IMR-90 (cell line): ENCODE measurements around the gene CLEC7A. TPM values are rescaled to one million over a fixed set of nuclear protein-coding genes. Genes with fewer than 3 reads are reported as not detected.

Source experiments
- ATAC-seq: fragments of 200-7000 bp; cut with Tn5 transposase; 2 replicates; pipeline ENCODE4 v1.9.1; 2020; ENCODE audit warnings: low read depth, mild to moderate bottlenecking, moderate library complexity
- BruUV-seq: library from RNA; stranded (reverse); fragments of 400-500 nt; replicated peaks from 2 replicates; lab custom pipeline; 2021; lab: Mats Ljungman, UMichigan
- CTCF ChIA-PET: fragments of 300-600 bp; formaldehyde crosslinking; extraction: SDS; loops from one replicate; lab custom pipeline; 2021; ENCODE audit warnings: antibody characterized with exemption; lab: Yijun Ruan, JAX
- POLR2A ChIA-PET: fragments of 300-600 bp; sonication (Branson Sonifier 250); formaldehyde crosslinking; loops from one replicate; lab custom pipeline; 2022; ENCODE audit warnings: antibody characterized with exemption; ENCODE audit not compliant: unreplicated experiment; lab: Charles Lee
- DNase-seq: peaks from one replicate; pipeline ENCODE4 v3.0.0; 2013
- H2AFZ ChIP-seq: replicated peaks from 2 replicates; pipeline ENCODE3; 2013; ENCODE audit warnings: low read length, mild to moderate bottlenecking; ENCODE audit not compliant: poor library complexity
- H2AK5ac ChIP-seq: 2 replicates; pipeline ENCODE4 v1.6.1; 2013; ENCODE audit warnings: low read depth, low read length, inconsistent platforms
- H2AK9ac ChIP-seq: replicated peaks from 2 replicates; pipeline ENCODE3; 2013; ENCODE audit warnings: mild to moderate bottlenecking, low read depth, low read length, moderate library complexity; ENCODE audit not compliant: poor library complexity
- H2BK120ac ChIP-seq: 2 replicates; pipeline ENCODE4 v1.6.1; 2013; ENCODE audit warnings: low read depth, low read length, inconsistent platforms
- H2BK15ac ChIP-seq: 3 replicates; pipeline ENCODE4 v1.6.1; 2013; ENCODE audit warnings: low read depth, low read length, inconsistent platforms
- H2BK20ac ChIP-seq: 2 replicates; pipeline ENCODE4 v1.6.1; 2013; ENCODE audit warnings: low read depth, mild to moderate bottlenecking, inconsistent platforms, low read length, moderate library complexity
- H2BK5ac ChIP-seq: 2 replicates; pipeline ENCODE4 v1.6.1; 2013; ENCODE audit warnings: mild to moderate bottlenecking, low read depth, low read length, inconsistent platforms; ENCODE audit not compliant: poor library complexity, severe bottlenecking
- H3K14ac ChIP-seq: replicated peaks from 2 replicates; pipeline ENCODE4 v1.6.1; 2013; ENCODE audit warnings: low read depth, low read length, inconsistent platforms
- H3K18ac ChIP-seq: 2 replicates; pipeline ENCODE4 v1.6.1; 2013; ENCODE audit warnings: low read depth, low read length, control low read depth
- H3K23ac ChIP-seq: 2 replicates; pipeline ENCODE4 v1.6.1; 2013; ENCODE audit warnings: low read depth, low read length, inconsistent platforms
- H3K27ac ChIP-seq: 2 replicates; pipeline ENCODE4 v1.5.1; 2013; ENCODE audit warnings: mild to moderate bottlenecking, control low read depth, low read length; ENCODE audit not compliant: insufficient read depth
- H3K27me3 ChIP-seq: 2 replicates; pipeline ENCODE4 v1.6.1; 2013; ENCODE audit warnings: low read length; ENCODE audit not compliant: control insufficient read depth, insufficient read depth
- H3K36me3 ChIP-seq: 2 replicates; pipeline ENCODE4 v1.6.1; 2013; ENCODE audit warnings: low read length, mixed read lengths; ENCODE audit not compliant: control insufficient read depth, insufficient read depth
- H3K4ac ChIP-seq: 2 replicates; pipeline ENCODE4 v1.6.1; 2013; ENCODE audit warnings: low read depth, low read length, inconsistent platforms
- H3K4me1 ChIP-seq: 2 replicates; pipeline ENCODE4 v1.6.1; 2013; ENCODE audit warnings: low read length, mixed read lengths; ENCODE audit not compliant: control insufficient read depth, insufficient read depth
- H3K4me2 ChIP-seq: 2 replicates; pipeline ENCODE4 v1.6.1; 2013; ENCODE audit warnings: low read depth, mild to moderate bottlenecking, control low read depth, low read length, moderate library complexity
- H3K4me3 ChIP-seq: 2 replicates; pipeline ENCODE4 v1.5.1; 2013; ENCODE audit warnings: low read depth, mild to moderate bottlenecking, control low read depth, low read length, moderate library complexity; ENCODE audit not compliant: insufficient read depth
- H3K56ac ChIP-seq: 2 replicates; pipeline ENCODE4 v1.6.1; 2013; ENCODE audit warnings: low read length, inconsistent platforms; ENCODE audit not compliant: insufficient read depth; ENCODE audit errors: extremely low read depth
- H3K79me1 ChIP-seq, 2 experiments: 2 replicates each; pipeline ENCODE4 v1.6.1; 2013; ENCODE audit warnings: low read length in 2 of 2, inconsistent platforms in 1 of 2, low read depth in 1 of 2
- H3K9ac ChIP-seq: 2 replicates; pipeline ENCODE4 v1.6.1; 2013; ENCODE audit warnings: low read depth, low read length, control low read depth
- H3K9me1 ChIP-seq: 2 replicates; pipeline ENCODE4 v1.6.1; 2013; ENCODE audit warnings: low read length, inconsistent platforms; ENCODE audit not compliant: insufficient read depth
- H3K9me3 ChIP-seq: 2 replicates; pipeline ENCODE4 v1.6.1; 2013; ENCODE audit warnings: low read length; ENCODE audit not compliant: control insufficient read depth, insufficient read depth
- H4K20me1 ChIP-seq: 2 replicates; pipeline ENCODE4 v1.6.1; 2013; ENCODE audit warnings: low read length, inconsistent platforms; ENCODE audit not compliant: insufficient read depth
- H4K5ac ChIP-seq: 2 replicates; pipeline ENCODE4 v1.6.1; 2013; ENCODE audit warnings: mild to moderate bottlenecking, low read depth, low read length, control low read depth
- H4K8ac ChIP-seq, 2 experiments: 2 replicates each; pipeline ENCODE4 v1.6.1; 2013; ENCODE audit warnings: low read depth in 2 of 2, low read length in 2 of 2, control low read depth in 1 of 2, inconsistent platforms in 1 of 2
- H4K91ac ChIP-seq: 2 replicates; pipeline ENCODE4 v1.6.1; 2013; ENCODE audit warnings: low read depth, low read length, inconsistent platforms; ENCODE audit not compliant: insufficient read depth
- BHLHE40 ChIP-seq: fragments of 150-350 bp; IDR thresholded peaks from 2 replicates; pipeline ENCODE4 v1.6.1; 2016; ENCODE audit warnings: mild to moderate bottlenecking, low read depth, low read length
- CEBPB ChIP-seq: IDR thresholded peaks from 2 replicates; pipeline ENCODE4 v1.6.1; 2012; ENCODE audit warnings: low read depth, low read length, improper control_type of control experiment
- CHD1 ChIP-seq: IDR thresholded peaks from 2 replicates; pipeline ENCODE4 v1.6.1; 2012; ENCODE audit warnings: low read depth, low read length, improper control_type of control experiment
- CTCF ChIP-seq: conservative IDR thresholded peaks from 2 replicates; pipeline ENCODE4 v1.5.1; 2012; ENCODE audit warnings: mild to moderate bottlenecking, low read depth, low read length, improper control_type of control experiment
- ELK1 ChIP-seq: fragments of 150-350 bp; IDR thresholded peaks from 2 replicates; pipeline ENCODE4 v1.6.1; 2016; ENCODE audit warnings: low read depth, mild to moderate bottlenecking, low read length, moderate library complexity, borderline replicate concordance
- MAFK ChIP-seq: IDR thresholded peaks from 2 replicates; pipeline ENCODE4 v1.6.1; 2012; ENCODE audit warnings: low read depth, low read length, improper control_type of control experiment
- MAZ ChIP-seq: IDR thresholded peaks from 2 replicates; pipeline ENCODE4 v1.6.1; 2012; ENCODE audit warnings: low read depth, mild to moderate bottlenecking, low read length, improper control_type of control experiment, moderate library complexity, borderline replicate concordance
- NFE2L2 ChIP-seq: fragments of 150-350 bp; IDR thresholded peaks from 2 replicates; pipeline ENCODE4 v1.6.1; 2016; ENCODE audit warnings: low read depth, mild to moderate bottlenecking, low read length
- POLR2A ChIP-seq: IDR thresholded peaks from 2 replicates; pipeline ENCODE4 v1.6.1; 2012; ENCODE audit warnings: mild to moderate bottlenecking, low read depth, low read length
- RAD21 ChIP-seq: IDR thresholded peaks from 2 replicates; pipeline ENCODE4 v1.6.1; 2012; ENCODE audit warnings: low read length, improper control_type of control experiment
- RCOR1 ChIP-seq: IDR thresholded peaks from 2 replicates; pipeline ENCODE4 v1.6.1; 2012; ENCODE audit warnings: mild to moderate bottlenecking, low read length, improper control_type of control experiment; ENCODE audit not compliant: insufficient replicate concordance
- SMC3 ChIP-seq: fragments of 150-350 bp; IDR thresholded peaks from 2 replicates; pipeline ENCODE4 v1.6.1; 2016; ENCODE audit warnings: low read depth, mild to moderate bottlenecking, antibody characterized with exemption, low read length, moderate library complexity
- WGBS, 2 experiments: methylation state at CpG; one replicate each; pipeline versions ENCODE4 v1.1.5 to v1.1.7; 2013; ENCODE audit warnings: missing lambda C conversion rate in 2 of 2; ENCODE audit not compliant: insufficient read length in 1 of 2; ENCODE audit errors: extremely low coverage in 2 of 2; 5-methylcytosine and 5-hydroxymethylcytosine counted together
- dilution Hi-C: fragments of 300-500 bp; cut with HindIII; formaldehyde crosslinking; loops from one replicate; pipeline ENCODE4 v1.14.3; 2018; ENCODE audit warnings: low sequenced_read_pairs; ENCODE audit not compliant: unreplicated experiment
- in situ Hi-C: fragments of 300-500 bp; cut with MboI; formaldehyde crosslinking; loops from 3 replicates; pipeline ENCODE4 v1.14.3; 2019; ENCODE audit warnings: low sequenced_read_pairs, inconsistent platforms, mixed read lengths
- intact Hi-C: fragments of 100-400 bp; cut with micrococcal nuclease; formaldehyde crosslinking; loops from 2 replicates; pipeline ENCODE4 v1.10.0; 2022
- polyA plus RNA-seq, 3 experiments: library from polyadenylated mRNA; depleted of rRNA; stranded (reverse); fragments of >200 nt; gene quantifications; 2 replicates each; pipeline ENCODE4 v1.2.3, GENCODE V29; 2012; ENCODE audit warnings: low replicate concordance in 1 of 3
- total RNA-seq: library from RNA; depleted of rRNA; stranded (reverse); fragments of >200 nt; gene quantifications from 2 replicates; pipeline ENCODE4 v1.2.3, GENCODE V29; 2012
- TF ChIP-seq, protein P1 (sequence below): fragments of 150-350 bp; IDR thresholded peaks from 2 replicates; pipeline ENCODE4 v1.6.1; 2017; ENCODE audit warnings: mild to moderate bottlenecking, antibody characterized with exemption, low read length, low read depth

CLEC7A gene
- total and polyA plus RNA-seq, 2 of the 4 experiments (the other 2 are of a cell fraction): not detected

DNA sequence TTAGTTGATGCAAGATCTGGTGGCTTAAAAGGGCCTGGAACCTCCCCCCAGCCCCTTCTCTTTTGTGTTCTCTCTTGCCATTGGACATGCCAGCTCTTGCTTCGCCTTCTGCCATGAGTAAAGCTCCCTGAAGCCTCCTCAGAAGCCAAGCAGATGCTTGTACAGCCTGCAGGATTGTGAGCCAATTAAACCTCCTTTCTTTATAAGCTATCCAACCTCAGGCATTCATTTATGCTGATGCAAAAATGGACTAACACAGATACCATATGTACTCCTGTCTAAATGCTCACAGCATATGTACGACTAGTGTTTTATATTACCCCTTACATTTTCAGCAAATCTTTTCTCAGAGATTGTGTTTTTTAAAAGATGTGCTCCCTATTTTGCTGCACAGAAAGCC is 57.9 kb downstream of the CLEC7A start:
- H2BK20ac ChIP-seq: no peak overlapping the region
- ChIA-PET POLR2A (no interaction called here), CTCF (no interaction called here)
- BruUV-seq: no TSS peak
- H2BK5ac ChIP-seq: no peak overlapping the region
- TF ChIP-seq RCOR1: no peak
- TF ChIP-seq NFE2L2: no peak
- TF ChIP-seq SMC3: no peak
- no peak for TF ChIP-seq MAFK
- no peak for TF ChIP-seq CHD1
- no peak for TF ChIP-seq MAZ
- TF ChIP-seq BHLHE40: no peak
- TF ChIP-seq, protein P1, sequence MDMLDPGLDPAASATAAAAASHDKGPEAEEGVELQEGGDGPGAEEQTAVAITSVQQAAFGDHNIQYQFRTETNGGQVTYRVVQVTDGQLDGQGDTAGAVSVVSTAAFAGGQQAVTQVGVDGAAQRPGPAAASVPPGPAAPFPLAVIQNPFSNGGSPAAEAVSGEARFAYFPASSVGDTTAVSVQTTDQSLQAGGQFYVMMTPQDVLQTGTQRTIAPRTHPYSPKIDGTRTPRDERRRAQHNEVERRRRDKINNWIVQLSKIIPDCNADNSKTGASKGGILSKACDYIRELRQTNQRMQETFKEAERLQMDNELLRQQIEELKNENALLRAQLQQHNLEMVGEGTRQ: no peak
- no peak for TF ChIP-seq CTCF
- TF ChIP-seq RAD21: no peak
- TF ChIP-seq ELK1: no peak
- no peak for TF ChIP-seq CEBPB
- TF ChIP-seq POLR2A: no peak
- no peak overlapping the region for H3K18ac ChIP-seq
- H3K4me3 ChIP-seq: no peak overlapping the region
- intact Hi-C loops: no loop called here
- DNase-seq (no peak), ATAC-seq (no peak)
- H3K36me3 ChIP-seq: no peaks in the 10 kb centered on the region
- no peaks in the 10 kb centered on the region; the same call in 1 of the 2 replicates for H3K27me3 ChIP-seq
- no peak overlapping the region for H2BK120ac ChIP-seq
- H2AK9ac ChIP-seq: no peak overlapping the region
- no peak overlapping the region for H4K91ac ChIP-seq
- H3K23ac ChIP-seq: no peak overlapping the region
- no peaks in the 10 kb centered on the region for H4K20me1 ChIP-seq
- H2AFZ ChIP-seq: no peak overlapping the region
- dilution Hi-C loops: no loop called here
- no peak overlapping the region for H3K4me2 ChIP-seq
- H3K4ac ChIP-seq: no peak overlapping the region
- H3K9ac ChIP-seq: no peak overlapping the region
- H2AK5ac ChIP-seq: no peak overlapping the region
- no peaks in the 10 kb centered on the region for H3K9me3 ChIP-seq
- no peak overlapping the region for H3K56ac ChIP-seq
- no peak overlapping the region for H3K14ac ChIP-seq
- no peak overlapping the region for H4K8ac ChIP-seq
- peaks cover 4% of the 10 kb centered on the region for H3K4me1 ChIP-seq
- H3K79me1 ChIP-seq: no peaks in the 10 kb centered on the region
- no peak overlapping the region for H2BK15ac ChIP-seq
- 0 out of 2 replicates have a peak, but pooled peaks cover 3% of the 10 kb centered on the region for H3K9me1 ChIP-seq
- H4K5ac ChIP-seq: no peak overlapping the region
- in situ Hi-C loops: no loop called here
- no peak overlapping the region for H3K27ac ChIP-seq
- WGBS, 2 experiments: no CpG with 5 or more reads among the region's 2 CpGs
